ENCODE measurements around the gene CALCB. TPM values are rescaled to one million over a fixed set of nuclear protein-coding genes. Genes with fewer than 3 reads are reported as not detected.
"Not testable (repeated sequence)": the region's sequence is repeated elsewhere in the genome, so short reads cannot be mapped to it uniquely, and the experiment has no call there.

The CALCB gene, protein sequence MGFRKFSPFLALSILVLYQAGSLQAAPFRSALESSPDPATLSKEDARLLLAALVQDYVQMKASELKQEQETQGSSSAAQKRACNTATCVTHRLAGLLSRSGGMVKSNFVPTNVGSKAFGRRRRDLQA
- under 1 TPM in 5 of 6 experiments, not detected in 1; 0.12 to 0.86 (median 0.29) TPM for total RNA-seq
- long read RNA-seq = 0 reads

GRCh38 chr11:15073361-15074205, at the start of gene CALCB:
Gene CALCB (plus strand): TSS chr11:15073593. CDS start chr11:15074719, 1,126 bp downstream.
- DNase-seq = no peak
- H3K36me3 ChIP-seq = no peaks in the 10 kb centered on the region
- peak; percentile 2 to 38 (median 15) for ATAC-seq
- no peak within 1 kb of the TSS for H3K27ac ChIP-seq
- peaks cover 0 to 6% of the 10 kb centered on the region in 2 donors for H3K27me3 ChIP-seq
- peaks cover 0 to 18% (median 6%) of the 10 kb centered on the region in 4 donors for H3K4me1 ChIP-seq
- TF ChIP-seq, protein P1, sequence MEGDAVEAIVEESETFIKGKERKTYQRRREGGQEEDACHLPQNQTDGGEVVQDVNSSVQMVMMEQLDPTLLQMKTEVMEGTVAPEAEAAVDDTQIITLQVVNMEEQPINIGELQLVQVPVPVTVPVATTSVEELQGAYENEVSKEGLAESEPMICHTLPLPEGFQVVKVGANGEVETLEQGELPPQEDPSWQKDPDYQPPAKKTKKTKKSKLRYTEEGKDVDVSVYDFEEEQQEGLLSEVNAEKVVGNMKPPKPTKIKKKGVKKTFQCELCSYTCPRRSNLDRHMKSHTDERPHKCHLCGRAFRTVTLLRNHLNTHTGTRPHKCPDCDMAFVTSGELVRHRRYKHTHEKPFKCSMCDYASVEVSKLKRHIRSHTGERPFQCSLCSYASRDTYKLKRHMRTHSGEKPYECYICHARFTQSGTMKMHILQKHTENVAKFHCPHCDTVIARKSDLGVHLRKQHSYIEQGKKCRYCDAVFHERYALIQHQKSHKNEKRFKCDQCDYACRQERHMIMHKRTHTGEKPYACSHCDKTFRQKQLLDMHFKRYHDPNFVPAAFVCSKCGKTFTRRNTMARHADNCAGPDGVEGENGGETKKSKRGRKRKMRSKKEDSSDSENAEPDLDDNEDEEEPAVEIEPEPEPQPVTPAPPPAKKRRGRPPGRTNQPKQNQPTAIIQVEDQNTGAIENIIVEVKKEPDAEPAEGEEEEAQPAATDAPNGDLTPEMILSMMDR (IDR thresholded peaks at IDR 0.05) = no peak
- no peak for TF ChIP-seq POLR2A (IDR thresholded peaks at IDR 0.05)
- intact Hi-C loops (cut with DNase I) = loop anchor here (10.0 kb wide), 2 partner anchors 99 to 159 kb away; partner anchors contain the start of gene CALCA (in 1 of the 2)
- no peaks in the 10 kb centered on the region for H3K9me3 ChIP-seq
- H3K4me3 ChIP-seq = peak within 1 kb of the TSS in 2 of 3 donors; percentile 9 to 38
- WGBS (ENCODE audit: insufficient coverage, low coverage, low lambda C conversion rate, missing lambda C conversion rate) = 10% methylated on average over 17 of the region's 60 CpGs

DNA sequence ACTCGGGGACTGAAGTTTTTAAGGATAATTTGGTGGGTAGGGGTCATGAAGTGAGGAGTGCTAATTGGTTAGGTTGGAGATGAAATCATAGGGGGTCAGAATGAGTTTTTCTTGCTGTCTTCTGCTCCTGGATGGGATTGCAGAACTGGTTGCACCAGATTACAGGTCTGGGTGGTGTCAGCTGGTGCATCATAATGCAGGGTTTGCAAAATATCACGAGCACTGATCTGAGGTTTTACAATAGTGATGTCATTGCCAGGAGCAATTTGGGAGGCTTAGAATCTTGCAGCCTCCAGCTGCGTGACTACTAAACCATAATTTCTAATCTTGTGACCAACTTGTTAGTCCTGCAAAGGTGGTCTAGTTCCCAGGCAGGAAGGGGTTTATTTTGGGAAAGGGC, 46.4 kb upstream of the CALCB start:
- Histone ChIP-seq H3K27ac (no peak overlapping the region), H3K36me3 (no peaks in the 10 kb centered on the region), H3K27me3 (no peaks in the 10 kb centered on the region), H3K9me3 (no peaks in the 10 kb centered on the region), H3K4me3 (no peak overlapping the region), H3K4me1 (no peaks in the 10 kb centered on the region)
- DNase-seq (no peak), ATAC-seq (no peak)
- intact Hi-C loops (cut with DNase I) = no loop called here
- 50% methylated on average over 2 of the region's 3 CpGs for WGBS (ENCODE audit: insufficient coverage, low coverage, low lambda C conversion rate, missing lambda C conversion rate)
- TF ChIP-seq, protein P1 (IDR thresholded peaks at IDR 0.05) = no peak
- TF ChIP-seq POLR2A (IDR thresholded peaks at IDR 0.05) = no peak

GRCh38 chr11:15027956-15028355, 45.4 kb upstream of the CALCB start:
- Histone ChIP-seq H3K27me3 (no peaks in the 10 kb centered on the region), H3K9me3 (no peaks in the 10 kb centered on the region), H3K27ac (no peak overlapping the region), H3K36me3 (no peaks in the 10 kb centered on the region), H3K4me1 (no peaks in the 10 kb centered on the region), H3K4me3 (no peak overlapping the region)
- ATAC-seq = no peak
- no peak for TF ChIP-seq POLR2A (IDR thresholded peaks at IDR 0.05)
- TF ChIP-seq, protein P1 (IDR thresholded peaks at IDR 0.05) = no peak
- intact Hi-C loops (cut with DNase I) = no loop called here
- DNase-seq = no peak
- 30% methylated on average over 2 of the region's 2 CpGs for WGBS (ENCODE audit: insufficient coverage, low coverage, low lambda C conversion rate, missing lambda C conversion rate)

GRCh38 chr11:15028379-15028778, 45.0 kb upstream of the CALCB start:
- DNase-seq (no peak), ATAC-seq (no peak)
- no peak for TF ChIP-seq POLR2A (IDR thresholded peaks at IDR 0.05)
- TF ChIP-seq, protein P1 (IDR thresholded peaks at IDR 0.05) = no peak
- Histone ChIP-seq H3K9me3 (no peaks in the 10 kb centered on the region), H3K4me3 (no peak overlapping the region), H3K4me1 (no peaks in the 10 kb centered on the region), H3K27me3 (no peaks in the 10 kb centered on the region), H3K36me3 (no peaks in the 10 kb centered on the region), H3K27ac (no peak overlapping the region)
- intact Hi-C loops (cut with DNase I) = no loop called here

DNA sequence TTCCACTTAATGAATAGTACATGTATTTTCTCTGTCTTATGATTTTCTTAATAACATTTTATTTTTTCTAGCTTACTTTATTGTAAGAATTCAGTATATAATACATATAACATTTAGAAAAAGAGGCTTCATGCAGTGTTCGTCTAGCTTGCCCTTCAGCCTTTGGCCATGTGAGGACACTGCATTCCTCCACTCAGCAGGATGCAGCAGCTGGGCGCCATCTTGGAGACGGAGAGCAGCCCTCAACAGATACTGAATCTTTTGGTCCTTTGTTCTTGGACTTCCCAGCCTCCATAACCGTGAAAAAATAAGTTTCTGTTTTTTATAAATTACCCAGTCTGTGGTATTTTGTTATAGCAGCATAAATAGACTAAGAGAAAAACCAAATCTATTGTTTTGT, 41.4 kb upstream of the CALCB start:
- 63% methylated on average over 4 of the region's 4 CpGs for WGBS (ENCODE audit: insufficient coverage, low coverage, low lambda C conversion rate, missing lambda C conversion rate)
- ATAC-seq; H3K9me3 ChIP-seq; H3K36me3 ChIP-seq; H3K4me3 ChIP-seq; H3K4me1 ChIP-seq; intact Hi-C loops (cut with DNase I); DNase-seq; H3K27ac ChIP-seq; H3K27me3 ChIP-seq: not testable (repeated sequence)
